ENCODE measurements around the gene RHOT2. TPM values are rescaled to one million over a fixed set of nuclear protein-coding genes. Genes with fewer than 3 reads are reported as not detected.

The RHOT2 gene
- total RNA-seq (ENCODE audit: low replicate concordance) = 34.0 and 138 TPM in 2 replicates

- H3K9me3 ChIP-seq (ENCODE audit: low read depth) = no peaks in the 10 kb centered on the region
- H3K79me2 ChIP-seq (ENCODE audit: low read depth) = peaks cover 15% of the 10 kb centered on the region
- peaks cover 4% of the 10 kb centered on the region for H3K27me3 Mint-ChIP-seq (ENCODE audit: insufficient read depth, low read depth)
- H3K9ac ChIP-seq = peak within 1 kb of the TSS; percentile 73
- peak within 1 kb of the TSS; percentile 89 for H3K4me3 ChIP-seq
- no peak within 1 kb of the TSS for H2AFZ ChIP-seq (replicated peaks)
- TF ChIP-seq EZH2 (IDR thresholded peaks at IDR 0.05) (no peak), EZH2phosphoT487 (IDR thresholded peaks at IDR 0.05) (no peak)
- TF ChIP-seq, protein P1, sequence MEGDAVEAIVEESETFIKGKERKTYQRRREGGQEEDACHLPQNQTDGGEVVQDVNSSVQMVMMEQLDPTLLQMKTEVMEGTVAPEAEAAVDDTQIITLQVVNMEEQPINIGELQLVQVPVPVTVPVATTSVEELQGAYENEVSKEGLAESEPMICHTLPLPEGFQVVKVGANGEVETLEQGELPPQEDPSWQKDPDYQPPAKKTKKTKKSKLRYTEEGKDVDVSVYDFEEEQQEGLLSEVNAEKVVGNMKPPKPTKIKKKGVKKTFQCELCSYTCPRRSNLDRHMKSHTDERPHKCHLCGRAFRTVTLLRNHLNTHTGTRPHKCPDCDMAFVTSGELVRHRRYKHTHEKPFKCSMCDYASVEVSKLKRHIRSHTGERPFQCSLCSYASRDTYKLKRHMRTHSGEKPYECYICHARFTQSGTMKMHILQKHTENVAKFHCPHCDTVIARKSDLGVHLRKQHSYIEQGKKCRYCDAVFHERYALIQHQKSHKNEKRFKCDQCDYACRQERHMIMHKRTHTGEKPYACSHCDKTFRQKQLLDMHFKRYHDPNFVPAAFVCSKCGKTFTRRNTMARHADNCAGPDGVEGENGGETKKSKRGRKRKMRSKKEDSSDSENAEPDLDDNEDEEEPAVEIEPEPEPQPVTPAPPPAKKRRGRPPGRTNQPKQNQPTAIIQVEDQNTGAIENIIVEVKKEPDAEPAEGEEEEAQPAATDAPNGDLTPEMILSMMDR (IDR thresholded peaks at IDR 0.05) = peak; percentile 93
- no peak within 1 kb of the TSS for H3K27ac Mint-ChIP-seq
- no peaks in the 10 kb centered on the region for H3K36me3 ChIP-seq
- H3K4me3 Mint-ChIP-seq = peak within 1 kb of the TSS; percentile 84
- peaks cover 3% of the 10 kb centered on the region for H3K4me1 Mint-ChIP-seq
- peaks cover 2% of the 10 kb centered on the region for H3F3A ChIP-seq (ENCODE audit: low read depth)
- H3K36me3 Mint-ChIP-seq = no peaks in the 10 kb centered on the region
- peaks cover 22% of the 10 kb centered on the region for H4K20me1 ChIP-seq (ENCODE audit: low read depth)
- H3K27ac ChIP-seq = no peak within 1 kb of the TSS
- peak within 1 kb of the TSS; percentile 90 for H3K4me2 ChIP-seq
- H3K27me3 ChIP-seq = no peaks in the 10 kb centered on the region
- no peaks in the 10 kb centered on the region for H3K9me3 Mint-ChIP-seq
- peaks cover 8% of the 10 kb centered on the region for H3K4me1 ChIP-seq
- peak; percentile 98 for DNase-seq (ENCODE audit: low spot score)
These were observed at the start of gene RHOT2 for GRCh38 chr16:667780-668518. TSS of gene RHOT2 (plus strand) at chr16:668132. CDS start at chr16:668200, 68 bp downstream.

DNA sequence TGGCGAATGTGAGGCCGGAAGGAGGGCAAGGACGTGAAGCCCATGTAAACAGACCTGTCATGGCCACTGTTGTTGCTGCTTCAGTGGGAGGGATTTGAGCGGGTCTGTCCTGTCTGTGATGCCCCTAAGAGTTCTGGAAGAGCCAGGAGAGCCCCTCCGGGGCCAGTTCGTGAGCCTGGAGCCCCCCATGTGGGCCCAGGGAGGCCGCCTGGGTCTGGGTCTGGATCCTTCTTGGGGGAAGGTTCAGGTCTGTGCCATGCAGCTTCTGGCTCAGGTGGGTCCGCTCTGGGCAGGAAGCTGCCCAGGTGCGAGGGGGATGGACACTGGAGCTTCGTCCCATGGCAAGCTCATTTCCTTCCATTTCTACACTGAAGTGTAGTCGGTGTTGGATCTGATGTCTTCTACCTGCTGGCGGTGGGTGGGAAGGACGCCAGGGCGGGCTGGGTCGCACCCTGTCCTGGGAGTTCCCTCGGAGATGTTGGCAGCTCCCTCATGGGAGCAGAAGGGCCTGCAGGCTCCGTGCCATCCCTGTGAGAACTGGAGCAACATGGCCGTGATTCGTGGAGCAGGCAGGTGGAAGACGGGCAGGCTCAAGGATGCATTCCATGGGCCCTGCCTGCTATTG, 48.3 kb upstream of the RHOT2 start:
- no peaks in the 10 kb centered on the region for H3K36me3 ChIP-seq
- peaks cover 13% of the 10 kb centered on the region for H4K20me1 ChIP-seq (ENCODE audit: low read depth)
- H3K9me3 ChIP-seq (ENCODE audit: low read depth) = no peaks in the 10 kb centered on the region
- no peak overlapping the region for H3K4me2 ChIP-seq
- H3K4me1 ChIP-seq = no peaks in the 10 kb centered on the region
- no peaks in the 10 kb centered on the region for H3K9me3 Mint-ChIP-seq
- TF ChIP-seq EZH2phosphoT487 (IDR thresholded peaks at IDR 0.05) = no peak
- TF ChIP-seq, protein P1 (IDR thresholded peaks at IDR 0.05) = no peak
- no peak for TF ChIP-seq EZH2 (IDR thresholded peaks at IDR 0.05)
- H3K79me2 ChIP-seq (ENCODE audit: low read depth) = no peaks in the 10 kb centered on the region
- no peaks in the 10 kb centered on the region for H3K27me3 ChIP-seq
- peaks cover 7% of the 10 kb centered on the region for H3K27me3 Mint-ChIP-seq (ENCODE audit: insufficient read depth, low read depth)
- H3K27ac ChIP-seq = no peak overlapping the region
- no peak overlapping the region for H3K27ac Mint-ChIP-seq
- no peak overlapping the region for H3K9ac ChIP-seq
- DNase-seq (ENCODE audit: low spot score) = no peak
- H3K4me1 Mint-ChIP-seq = peaks cover 21% of the 10 kb centered on the region
- H2AFZ ChIP-seq (replicated peaks) = no peak overlapping the region
- peaks cover 5% of the 10 kb centered on the region for H3F3A ChIP-seq (ENCODE audit: low read depth)
- H3K36me3 Mint-ChIP-seq = peaks cover 8% of the 10 kb centered on the region
- H3K4me3 ChIP-seq = no peak overlapping the region
- H3K4me3 Mint-ChIP-seq = no peak overlapping the region

- Histone ChIP-seq H4K20me1 (ENCODE audit: low read depth) (peaks cover 13% of the 10 kb centered on the region), H3K9ac (no peak overlapping the region), H3K36me3 (no peaks in the 10 kb centered on the region), H3K4me1 (no peaks in the 10 kb centered on the region), H3K27me3 (no peaks in the 10 kb centered on the region), H3K4me3 (no peak overlapping the region), H3K79me2 (ENCODE audit: low read depth) (no peaks in the 10 kb centered on the region), H3K4me2 (no peak overlapping the region), H3K27ac (no peak overlapping the region), H3F3A (ENCODE audit: low read depth) (peaks cover 5% of the 10 kb centered on the region), H3K9me3 (ENCODE audit: low read depth) (no peaks in the 10 kb centered on the region), H2AFZ (replicated peaks) (no peak overlapping the region)
- peaks cover 15% of the 10 kb centered on the region for H3K4me1 Mint-ChIP-seq
- H3K27me3 Mint-ChIP-seq (ENCODE audit: insufficient read depth, low read depth) = no peaks in the 10 kb centered on the region
- DNase-seq (ENCODE audit: low spot score) = no peak
- H3K9me3 Mint-ChIP-seq = no peaks in the 10 kb centered on the region
- H3K36me3 Mint-ChIP-seq = peaks cover 4% of the 10 kb centered on the region
- no peak overlapping the region for H3K27ac Mint-ChIP-seq
- no peak for TF ChIP-seq EZH2 (IDR thresholded peaks at IDR 0.05)
- no peak for TF ChIP-seq EZH2phosphoT487 (IDR thresholded peaks at IDR 0.05)
- TF ChIP-seq, protein P1 (IDR thresholded peaks at IDR 0.05) = no peak
- H3K4me3 Mint-ChIP-seq = no peak overlapping the region
These were observed 47.0 kb upstream of the RHOT2 start for GRCh38 chr16:620700-621525.

All from neural progenitor cell (in vitro differentiated cells).